IPS DF 4.7 (cell line): Measurements from ENCODE around the gene ZNF341.
"Not testable (repeated sequence)": the region's sequence is repeated elsewhere in the genome, so short reads cannot be mapped to it uniquely, and the experiment has no call there.

Experiments used
- DNase-seq: peaks from one replicate; pipeline ENCODE4 v3.0.0-alpha.2; 2013; ENCODE audit warnings: low spot score; ENCODE audit errors: extremely low read depth

The ZNF341 gene

GRCh38 chr20:33728463-33728862, 3.3 kb upstream of the ZNF341 start:
- DNase-seq = no peak

- DNase-seq = no peak
These were observed 2.7 kb upstream of the ZNF341 start for GRCh38 chr20:33729101-33729500.

GRCh38 chr20:33730946-33731692, 677 bp upstream of the ZNF341 start:
- DNase-seq = no peak

GRCh38 chr20:33732166-33732970, 572 bp downstream of the ZNF341 start:
- DNase-seq = no peak

GRCh38 chr20:33733654-33734576, 2.1 kb downstream of the ZNF341 start:
- no peak for DNase-seq

- no peak for DNase-seq
These were observed 5.2 kb downstream of the ZNF341 start for GRCh38 chr20:33736962-33737361.

- DNase-seq = no peak
These were observed 7.7 kb downstream of the ZNF341 start for GRCh38 chr20:33739493-33739892.

- no peak for DNase-seq
These were observed 8.4 kb downstream of the ZNF341 start for GRCh38 chr20:33740189-33740588.

GRCh38 chr20:33744181-33744580, 12.4 kb downstream of the ZNF341 start:
- no peak for DNase-seq

GRCh38 chr20:33744773-33745385, 13.1 kb downstream of the ZNF341 start:
- DNase-seq = no peak

GRCh38 chr20:33746325-33746998, 14.7 kb downstream of the ZNF341 start:
- DNase-seq = no peak

GRCh38 chr20:33751775-33752174, 20.0 kb downstream of the ZNF341 start:
- no peak for DNase-seq

- DNase-seq = no peak
These were observed 21.3 kb downstream of the ZNF341 start for GRCh38 chr20:33753143-33753542.

- DNase-seq = no peak
These were observed 22.0 kb downstream of the ZNF341 start for GRCh38 chr20:33753763-33754162.

GRCh38 chr20:33755936-33756490, 24.2 kb downstream of the ZNF341 start:
- DNase-seq = not testable (repeated sequence)

- DNase-seq = no peak
These were observed 25.2 kb downstream of the ZNF341 start for GRCh38 chr20:33757046-33757445.

GRCh38 chr20:33757458-33757857, 25.7 kb downstream of the ZNF341 start:
- DNase-seq = no peak

- DNase-seq = no peak
These were observed 30.0 kb downstream of the ZNF341 start for GRCh38 chr20:33761698-33762250.

GRCh38 chr20:33765099-33765498, 33.3 kb downstream of the ZNF341 start:
- DNase-seq = no peak

GRCh38 chr20:33765592-33765991, 33.8 kb downstream of the ZNF341 start:
- DNase-seq = no peak
